Endothelial cell of umbilical vein (primary cell): Measurements from ENCODE around the gene ITGA2B. TPM values are rescaled to one million over a fixed set of nuclear protein-coding genes. Genes with fewer than 3 reads are reported as not detected.

ENCODE experiments used
- BruUV-seq: library from RNA; stranded (reverse); fragments of 400-500 nt; replicated peaks from 2 replicates; lab custom pipeline; 2021; lab: Mats Ljungman, UMichigan
- CTCF ChIA-PET: fragments of 300-600, 350-600 bp; sonication (Branson Sonifier 250); formaldehyde crosslinking; loops from one replicate; lab custom pipeline; 2021; ENCODE audit warnings: antibody characterized with exemption, inconsistent platforms; lab: Charles Lee
- POLR2A ChIA-PET: fragments of 300-600, 350-600 bp; sonication (Branson Sonifier 250); formaldehyde crosslinking; loops from one replicate; lab custom pipeline; 2021; ENCODE audit warnings: antibody characterized with exemption, inconsistent platforms; lab: Charles Lee
- DNase-seq: peaks from one replicate; pipeline ENCODE4 v3.0.0-alpha.2; 2011; ENCODE audit warnings: low read depth, low spot score
- FAIRE-seq: peaks from 2 replicates; lab custom pipeline; 2011; peaks lifted over from hg19 to GRCh38; lab: Jason Lieb, UNC
- H2AFZ ChIP-seq: 2 replicates; pipeline ENCODE4 v1.6.0; 2012; ENCODE audit warnings: low read depth, low read length, control low read depth, inconsistent platforms
- H3K27ac ChIP-seq: 2 replicates; pipeline ENCODE4 v1.5.1; 2011; ENCODE audit warnings: low read depth, mild to moderate bottlenecking, control low read depth, low read length, moderate library complexity; ENCODE audit not compliant: insufficient read depth
- H3K27me3 ChIP-seq, 2 experiments: 2 replicates each; pipeline versions ENCODE4 v1.6.0 to v1.6.1; 2011; ENCODE audit warnings: low read length in 2 of 2, mixed read lengths in 1 of 2; ENCODE audit not compliant: control insufficient read depth in 2 of 2, insufficient read depth in 2 of 2
- H3K36me3 ChIP-seq, 2 experiments: 2 replicates in 1 of 2; 3 replicates in 1 of 2; pipeline ENCODE4 v1.5.1; 2011; ENCODE audit warnings: low read length in 2 of 2, mild to moderate bottlenecking in 1 of 2, moderate library complexity in 1 of 2; ENCODE audit not compliant: control insufficient read depth in 2 of 2, insufficient read depth in 2 of 2; ENCODE audit errors: extremely low read depth in 1 of 2
- H3K4me1 ChIP-seq: 3 replicates; pipeline ENCODE4 v1.5.1; 2011; ENCODE audit warnings: mild to moderate bottlenecking, low read length; ENCODE audit not compliant: control insufficient read depth, insufficient read depth; ENCODE audit errors: extremely low read depth
- H3K4me2 ChIP-seq: 2 replicates; pipeline ENCODE4 v1.6.1; 2011; ENCODE audit warnings: low read length, control low read depth, mixed read lengths; ENCODE audit not compliant: insufficient read depth
- H3K4me3 ChIP-seq, 3 experiments: fragments of 200-600 bp in 1 of 3; sonication (generic), shearing (Covaris generic) in 1 of 3; replicated peaks in 1 of 3; 2 replicates each; pipeline ENCODE4 v1.5.1; 2011 to 2016; ENCODE audit warnings: control low read depth in 3 of 3, low read length in 3 of 3, mild to moderate bottlenecking in 2 of 3, inconsistent platforms in 1 of 3, low read depth in 1 of 3, moderate library complexity in 1 of 3; ENCODE audit not compliant: insufficient read depth in 1 of 3
- H3K79me2 ChIP-seq: 2 replicates; pipeline ENCODE4 v1.6.0; 2012; ENCODE audit warnings: low read length, inconsistent platforms; ENCODE audit not compliant: control insufficient read depth, insufficient read depth
- H3K9ac ChIP-seq: replicated peaks from 2 replicates; pipeline ENCODE3; 2011; ENCODE audit warnings: low read length, control low read depth; ENCODE audit not compliant: insufficient read depth; ENCODE audit errors: extremely low read depth
- H3K9me1 ChIP-seq: replicated peaks from 3 replicates; pipeline ENCODE4 v1.6.0; 2011; ENCODE audit warnings: mild to moderate bottlenecking, low read length; ENCODE audit not compliant: control insufficient read depth, insufficient read depth; ENCODE audit errors: extremely low read depth
- H3K9me3 ChIP-seq: replicated peaks from 2 replicates; pipeline ENCODE4 v1.5.1; 2012; ENCODE audit warnings: low read length, inconsistent platforms; ENCODE audit not compliant: control insufficient read depth, insufficient read depth
- H4K20me1 ChIP-seq: replicated peaks from 2 replicates; pipeline ENCODE3; 2011; ENCODE audit warnings: mild to moderate bottlenecking, low read length; ENCODE audit not compliant: control insufficient read depth, insufficient read depth; ENCODE audit errors: extremely low read depth
- CTCF ChIP-seq, 2 donors: IDR thresholded peaks; 1 replicate in 1 of 2; 2 replicates in 1 of 2; pipeline ENCODE4 v1.5.1; 2011; ENCODE audit warnings: low read length in 2 of 2, mild to moderate bottlenecking in 2 of 2, moderate library complexity in 2 of 2, control low read depth in 1 of 2, inconsistent platforms in 1 of 2, low read depth in 1 of 2; ENCODE audit not compliant: insufficient read depth in 1 of 2; ENCODE audit errors: extremely low read depth in 1 of 2
- EZH2 ChIP-seq: IDR thresholded peaks from 2 replicates; pipeline ENCODE4 v1.6.1; 2012; ENCODE audit warnings: borderline replicate concordance, low read depth, mild to moderate bottlenecking, moderate library complexity, low read length, inconsistent platforms; ENCODE audit not compliant: severe bottlenecking
- FOS ChIP-seq: IDR thresholded peaks from 2 replicates; pipeline ENCODE4 v1.6.1; 2011; ENCODE audit warnings: mild to moderate bottlenecking, low read length, moderate library complexity, borderline replicate concordance; ENCODE audit not compliant: insufficient read depth
- GATA2 ChIP-seq: IDR thresholded peaks from 2 replicates; pipeline ENCODE4 v1.7.0; 2011; ENCODE audit warnings: low read depth, mild to moderate bottlenecking, moderate library complexity, mixed read lengths, low read length; ENCODE audit not compliant: insufficient read length, insufficient read depth
- JUN ChIP-seq: IDR thresholded peaks from 2 replicates; pipeline ENCODE4 v1.6.1; 2011; ENCODE audit warnings: borderline replicate concordance, low read depth; ENCODE audit not compliant: insufficient read length, insufficient read depth
- MAX ChIP-seq: IDR thresholded peaks from 2 replicates; pipeline ENCODE4 v1.6.1; 2011; ENCODE audit not compliant: insufficient read depth, insufficient read length
- MYC ChIP-seq: IDR thresholded peaks from one replicate; pipeline ENCODE4 v1.6.1; 2011; ENCODE audit warnings: mild to moderate bottlenecking, low read depth, low read length
- POLR2A ChIP-seq: IDR thresholded peaks from 2 replicates; pipeline ENCODE4 v1.6.1; 2012; ENCODE audit warnings: low read depth, mild to moderate bottlenecking, control low read depth, low read length
- POLR2AphosphoS5 ChIP-seq: IDR thresholded peaks from 2 replicates; pipeline ENCODE4 v1.6.1; 2012; ENCODE audit warnings: low read depth, mild to moderate bottlenecking, control low read depth, low read length, moderate library complexity; ENCODE audit not compliant: insufficient read depth
- dilution Hi-C: fragments of 300-500 bp; cut with MboI; formaldehyde crosslinking; loops from one replicate; pipeline ENCODE4 v1.15.0; 2019; ENCODE audit warnings: low sequenced_read_pairs; ENCODE audit not compliant: extremely low pct_ligation_motif_present
- intact Hi-C: fragments of 100-400 bp; cut with micrococcal nuclease; formaldehyde crosslinking; loops from one replicate; pipeline ENCODE4 v1.10.0; 2022
- polyA plus RNA-seq, 4 experiments: library from polyadenylated mRNA; depleted of rRNA in 3 of 4; stranded (reverse) in 3 of 4; unstranded in 1 of 4; fragments of >200 nt; gene quantifications; 2 replicates each; pipeline versions ENCODE4 v1.2.1 to v1.2.3, GENCODE V29; 2011 to 2012; ENCODE audit warnings: missing spikeins in 1 of 4
- total RNA-seq: library from RNA; stranded (reverse); gene quantifications from 2 replicates; pipeline ENCODE4 v1.2.3, GENCODE V29; 2021

The ITGA2B gene
- total and polyA plus RNA-seq, 2 donors (not counting 3 experiments of a cell fraction or from before 2014, with no cell fraction given) = 0.26 to 0.82 TPM

GRCh38 chr17:44439168-44439567, 49.7 kb upstream of the ITGA2B start:
- H3K27ac ChIP-seq = no peak overlapping the region
- no peak for TF ChIP-seq JUN
- TF ChIP-seq FOS = no peak
- TF ChIP-seq CTCF (IDR thresholded peaks at IDR 0.05; ENCODE audit: extremely low read depth in 1 of 2, insufficient read depth in 1 of 2, low read depth in 1 of 2, low read length in 2 of 2) = no peak
- no peak for TF ChIP-seq EZH2
- TF ChIP-seq POLR2A = no peak
- no peak for TF ChIP-seq MYC
- no peak for TF ChIP-seq POLR2AphosphoS5
- TF ChIP-seq MAX = no peak
- no peak for TF ChIP-seq GATA2
- BruUV-seq = no TSS peak
- FAIRE-seq (no peak), DNase-seq (peak; percentile 6)
- intact Hi-C loops = no loop called here
- ChIA-PET CTCF (no interaction called here), POLR2A (no interaction called here)
- H3K79me2 ChIP-seq = peaks cover 2% of the 10 kb centered on the region
- no peaks in the 10 kb centered on the region for H3K9me3 ChIP-seq
- no peak overlapping the region for H3K4me2 ChIP-seq
- H3K9me1 ChIP-seq = no peaks in the 10 kb centered on the region
- no peaks in the 10 kb centered on the region for H3K36me3 ChIP-seq
- H2AFZ ChIP-seq = no peak overlapping the region
- dilution Hi-C loops = no loop called here
- H3K9ac ChIP-seq = no peak overlapping the region
- H3K27me3 ChIP-seq = no peaks in the 10 kb centered on the region
- no peak overlapping the region for H3K4me3 ChIP-seq
- H3K4me1 ChIP-seq = peaks cover 2% of the 10 kb centered on the region
- H4K20me1 ChIP-seq = no peaks in the 10 kb centered on the region
